Measurements from ENCODE around the gene TMEM45A. TPM values are rescaled to one million over a fixed set of nuclear protein-coding genes. Genes with fewer than 3 reads are reported as not detected.
"Not testable (repeated sequence)": the region's sequence is repeated elsewhere in the genome, so short reads cannot be mapped to it uniquely, and the experiment has no call there.

TMEM45A gene
- polyA plus RNA-seq, 3 donors = 18.1 to 41.6 (median 18.2) TPM

GRCh38 chr3:100556673-100557310, 64.4 kb downstream of the TMEM45A start:
- H3K27ac ChIP-seq (ENCODE audit: low read depth, low read length) = no peak overlapping the region
- 75 to 87% (median 79%) methylated on average over 2 of the region's 2 CpGs for WGBS, 3 donors

GRCh38 chr3:100558233-100558632, 65.8 kb downstream of the TMEM45A start:
- 95 to 99% (median 95%) methylated on average over 7 of the region's 7 CpGs for WGBS, 3 donors

GRCh38 chr3:100560426-100560825, 68.0 kb downstream of the TMEM45A start:
- H3K27ac ChIP-seq (ENCODE audit: low read depth, low read length) = no peak overlapping the region
- WGBS, 3 donors = 79 to 86% (median 82%) methylated on average over 4 of the region's 4 CpGs

More at GRCh38 chr3:100558233-100558632, 65.8 kb downstream of the TMEM45A start:
- H3K27ac ChIP-seq (ENCODE audit: low read depth, low read length) = no peak overlapping the region

DNA sequence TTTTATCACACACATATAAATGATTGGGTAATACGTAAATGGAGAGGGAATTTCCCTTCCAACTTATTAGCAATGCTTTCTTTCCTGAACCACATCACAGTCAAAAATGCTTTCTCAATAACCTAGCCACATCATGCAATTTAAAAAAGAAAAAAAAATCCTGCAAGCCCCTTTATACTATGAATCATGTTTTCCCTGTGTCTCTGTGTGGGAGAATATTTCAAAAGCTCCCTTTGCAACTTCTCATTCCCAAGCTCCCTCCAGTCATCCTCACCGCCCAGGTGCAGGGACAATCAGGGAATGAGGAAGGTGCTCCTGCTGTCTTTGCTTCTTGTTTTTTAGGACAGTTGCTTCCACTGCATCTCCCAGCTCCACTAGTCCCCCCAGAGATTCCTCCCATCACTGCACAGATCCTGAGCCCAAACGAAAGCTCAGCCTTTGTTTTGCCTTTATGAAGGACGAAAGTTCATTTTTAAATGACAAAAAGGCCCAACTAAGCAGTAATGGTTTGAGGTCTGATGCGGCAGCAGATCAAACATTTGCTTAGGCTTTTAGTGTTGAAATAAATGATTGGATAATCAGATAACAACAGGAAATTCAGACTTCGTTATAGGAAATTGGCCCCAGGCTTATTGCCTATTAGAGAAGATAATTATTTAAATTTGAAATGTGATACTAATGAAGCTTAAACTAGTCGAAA, 69.2 kb downstream of the TMEM45A start:
- H3K27ac ChIP-seq (ENCODE audit: low read depth, low read length) = no peak overlapping the region

DNA sequence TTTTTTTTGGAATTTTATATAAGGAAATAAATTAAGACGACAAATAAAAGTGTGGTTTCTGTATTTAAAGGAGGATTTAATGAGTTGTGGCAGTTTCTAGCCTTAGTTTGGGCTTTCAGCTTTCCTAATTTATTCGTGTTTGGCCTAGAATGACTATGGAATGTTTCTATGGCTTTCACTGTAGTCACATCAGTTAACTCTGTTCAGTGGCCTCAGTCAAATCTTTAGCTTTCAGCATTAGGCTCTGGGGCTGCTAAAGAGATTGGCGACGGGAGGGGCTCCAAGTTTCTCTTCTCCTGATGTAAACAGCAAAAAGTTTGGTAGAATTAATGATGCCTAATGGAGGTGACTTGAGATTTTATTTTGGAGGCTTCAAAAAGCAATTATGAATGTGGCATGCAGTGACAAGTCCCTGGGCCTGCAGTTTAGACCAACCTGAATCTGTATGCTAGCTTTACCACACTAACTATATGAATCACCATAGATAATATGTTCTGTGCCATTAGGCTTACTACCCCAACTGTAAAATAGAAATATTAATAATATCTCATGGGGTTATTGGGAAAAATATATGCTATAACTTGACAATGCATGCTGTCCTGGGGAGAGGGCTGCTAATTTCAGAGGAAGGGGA, 69.9 kb downstream of the TMEM45A start:
- no peak overlapping the region for H3K27ac ChIP-seq (ENCODE audit: low read depth, low read length)
- 88 to 93% (median 90%) methylated on average over 4 of the region's 4 CpGs for WGBS, 3 donors

More for the DNA sequence above, 69.2 kb downstream of the TMEM45A start:
- 54 to 78% (median 59%) methylated on average over 7 of the region's 7 CpGs for WGBS, 3 donors

DNA sequence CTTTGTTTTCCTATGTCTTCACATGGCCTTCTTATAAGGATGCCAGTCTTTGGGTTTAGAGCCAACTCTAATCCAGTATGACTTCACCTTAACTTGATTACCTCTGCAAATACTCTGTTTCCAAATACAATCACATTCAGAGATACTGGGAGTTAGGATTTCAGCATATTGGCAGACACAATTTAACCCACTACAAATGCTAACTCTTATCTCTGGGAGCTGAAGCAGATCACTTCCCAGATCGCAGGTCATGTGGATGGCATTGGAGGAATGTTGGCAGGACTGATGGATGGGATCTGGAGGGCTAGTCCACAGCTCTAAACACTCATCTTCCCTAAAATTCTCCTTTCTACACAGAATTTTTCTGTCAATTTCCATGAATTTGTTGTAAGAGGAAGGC, 70.8 kb downstream of the TMEM45A start:
- WGBS, 3 donors = 47 to 80% (median 58%) methylated on average over 1 of the region's 1 CpG
- H3K27ac ChIP-seq (ENCODE audit: low read depth, low read length) = no peak overlapping the region

DNA sequence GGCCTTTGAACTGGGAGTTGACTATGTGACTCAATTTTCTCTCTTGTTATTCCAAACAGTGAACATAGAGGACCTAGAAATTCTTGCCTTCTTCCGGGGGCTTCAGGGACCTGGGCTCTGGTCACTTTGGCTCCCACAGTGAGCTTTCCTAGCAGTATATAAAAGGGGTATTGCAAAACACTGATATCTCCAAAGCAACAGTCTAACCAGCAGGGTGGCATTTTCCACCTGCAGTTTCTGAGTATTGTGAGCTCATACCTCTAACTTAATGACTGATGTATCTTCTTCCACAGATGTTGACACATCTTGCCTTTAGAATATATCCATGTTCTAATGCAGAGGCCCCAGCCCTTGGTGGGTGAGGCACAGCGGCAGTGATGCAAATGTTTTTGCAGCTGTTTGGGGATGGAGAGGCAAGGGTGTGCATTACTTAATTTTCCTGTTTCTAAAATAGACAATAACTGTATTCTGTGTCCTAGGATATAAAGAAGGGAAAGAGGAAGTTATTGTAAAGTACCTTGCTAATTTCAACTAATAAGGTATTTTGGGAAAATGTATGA, 71.3 kb downstream of the TMEM45A start:
- 68 to 93% (median 74%) methylated on average over 2 of the region's 2 CpGs for WGBS, 3 donors
- no peak overlapping the region for H3K27ac ChIP-seq (ENCODE audit: low read depth, low read length)

DNA sequence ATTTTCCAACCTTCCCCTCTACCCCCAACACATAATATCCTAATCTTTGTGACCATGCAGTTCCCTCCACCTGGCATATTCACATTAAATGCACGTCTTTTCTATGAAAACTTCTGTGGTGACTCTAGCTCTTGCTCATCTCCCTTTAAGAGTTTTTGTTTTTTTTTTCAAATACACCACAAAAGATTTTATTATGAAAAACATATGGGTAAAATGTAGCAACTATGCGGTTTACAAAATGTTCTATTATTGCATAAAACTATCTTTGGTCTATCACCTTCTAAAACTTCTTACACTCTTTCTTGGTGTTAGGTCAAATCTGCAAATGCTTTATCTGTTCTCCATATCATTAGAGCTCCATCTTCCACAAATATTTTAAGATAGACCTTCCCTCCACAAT, 78.4 kb downstream of the TMEM45A start:
- WGBS, 3 donors = 84 to 93% (median 86%) methylated on average over 2 of the region's 2 CpGs

GRCh38 chr3:100574536-100574935, 82.1 kb downstream of the TMEM45A start:
- WGBS, 3 donors = 95 to 98% (median 98%) methylated on average over 3 of the region's 3 CpGs
- H3K27ac ChIP-seq (ENCODE audit: low read depth, low read length) = no peak overlapping the region

More for the DNA sequence above, 78.4 kb downstream of the TMEM45A start:
- no peak overlapping the region for H3K27ac ChIP-seq (ENCODE audit: low read depth, low read length)

GRCh38 chr3:100575704-100576103, 83.3 kb downstream of the TMEM45A start:
- WGBS, 3 donors = 91 to 97% (median 93%) methylated on average over 6 of the region's 6 CpGs
- H3K27ac ChIP-seq (ENCODE audit: low read depth, low read length) = no peak overlapping the region

DNA sequence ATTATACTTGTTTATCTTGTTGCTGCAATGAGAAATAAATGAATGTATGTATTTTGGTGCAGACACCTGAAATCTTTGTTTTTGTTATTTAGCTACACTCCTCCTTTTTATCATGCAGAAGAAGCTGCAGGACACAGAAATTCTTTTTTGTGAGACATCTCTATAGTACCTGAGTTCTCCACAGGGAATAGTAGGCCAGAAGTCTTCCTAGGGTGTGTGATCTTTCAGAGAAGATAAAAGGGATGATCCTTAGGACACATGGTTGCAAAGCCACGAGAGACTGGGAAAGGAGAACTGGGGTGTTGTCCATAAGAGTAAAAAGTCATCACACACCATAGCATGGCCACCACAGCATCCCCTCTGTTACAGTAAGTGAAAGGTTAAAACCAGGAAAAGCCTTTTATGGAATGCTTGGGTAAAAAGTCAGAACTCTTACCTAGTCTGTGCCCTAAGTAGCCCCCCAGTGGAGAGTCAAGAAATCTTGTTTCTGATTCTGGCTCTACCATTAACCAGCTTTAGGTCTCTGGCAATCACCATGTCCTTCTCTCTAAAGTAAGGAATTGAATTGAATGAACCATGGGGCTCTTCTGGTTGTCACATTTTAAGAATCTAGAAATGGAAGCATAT, 85.1 kb downstream of the TMEM45A start:
- H3K27ac ChIP-seq (ENCODE audit: low read depth, low read length) = no peak overlapping the region
- 81 to 100% (median 81%) methylated on average over 1 of the region's 1 CpG for WGBS, 3 donors

DNA sequence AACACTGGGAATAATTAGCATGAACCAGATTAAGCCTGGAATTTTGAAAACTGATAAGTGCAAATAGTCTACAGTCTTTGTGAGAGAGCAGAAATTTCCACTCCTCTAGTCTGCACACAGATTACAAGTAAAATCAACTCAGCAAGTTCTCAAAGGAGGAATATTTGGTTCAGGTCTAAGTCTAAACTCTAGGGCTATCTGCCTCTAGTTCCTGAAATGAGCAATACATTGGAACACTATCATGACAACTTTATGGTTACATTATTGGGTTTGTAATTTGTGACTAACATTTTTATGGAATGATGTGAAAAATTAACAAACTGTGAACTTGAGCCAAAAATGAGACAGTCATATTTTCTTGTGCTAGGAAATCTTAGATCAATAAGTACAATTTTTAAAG, 86.2 kb downstream of the TMEM45A start:
- no peak overlapping the region for H3K27ac ChIP-seq (ENCODE audit: low read depth, low read length)

GRCh38 chr3:100580147-100580546, 87.7 kb downstream of the TMEM45A start:
- WGBS, 3 donors = 20 to 41% (median 38%) methylated on average over 2 of the region's 2 CpGs
- no peak overlapping the region for H3K27ac ChIP-seq (ENCODE audit: low read depth, low read length)

DNA sequence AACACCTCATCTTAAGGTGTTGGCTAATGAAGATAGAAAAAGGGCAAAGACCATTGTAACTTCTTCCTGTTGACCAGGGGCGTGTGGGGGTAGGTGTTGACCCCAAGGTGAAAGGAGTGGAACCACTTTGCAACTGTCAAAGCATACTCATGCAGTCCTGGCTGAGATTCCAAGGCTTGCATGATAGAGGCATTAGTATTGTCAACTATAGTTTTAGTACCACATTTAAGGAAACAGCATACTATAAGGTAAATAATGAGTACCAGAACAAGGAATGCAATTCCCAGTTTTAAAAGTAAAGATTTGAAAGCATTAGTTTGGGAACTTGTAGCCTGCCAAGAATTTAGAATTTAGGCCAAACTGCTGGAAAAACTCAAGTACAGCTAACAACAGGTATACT, 89.2 kb downstream of the TMEM45A start:
- H3K27ac ChIP-seq (ENCODE audit: low read depth, low read length) = no peak overlapping the region
- 80 to 90% (median 87%) methylated on average over 1 of the region's 1 CpG for WGBS, 3 donors

DNA sequence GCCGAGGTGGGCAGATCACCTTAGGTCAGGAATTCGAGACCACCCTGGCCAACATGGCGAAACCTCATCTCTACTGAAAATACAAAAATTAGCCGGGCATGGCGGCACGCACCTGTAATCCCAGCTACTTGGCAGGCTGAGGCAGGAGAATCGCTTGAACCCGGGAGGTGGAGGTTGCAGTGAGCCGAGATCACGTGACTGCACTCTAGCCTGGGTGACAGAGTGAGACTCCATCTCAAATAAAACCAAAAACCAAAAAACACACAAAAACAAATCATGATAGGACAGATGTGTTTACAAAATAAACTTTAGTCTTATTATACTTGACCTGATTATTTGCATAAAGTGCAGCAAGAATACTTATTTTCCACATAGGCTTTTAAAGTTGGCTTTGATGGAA, 89.7 kb downstream of the TMEM45A start:
- 91 to 96% (median 96%) methylated on average over 10 of the region's 10 CpGs for whole genome bisulfite sequencing, 3 donors
- H3K27ac ChIP-seq (ENCODE audit: low read depth, low read length) = not testable (repeated sequence)

- WGBS, 3 donors = 94 to 99% (median 95%) methylated on average over 3 of the region's 3 CpGs
- H3K27ac ChIP-seq (ENCODE audit: low read depth, low read length) = no peak overlapping the region
These were observed 91.8 kb downstream of the TMEM45A start for GRCh38 chr3:100584101-100584660.

DNA sequence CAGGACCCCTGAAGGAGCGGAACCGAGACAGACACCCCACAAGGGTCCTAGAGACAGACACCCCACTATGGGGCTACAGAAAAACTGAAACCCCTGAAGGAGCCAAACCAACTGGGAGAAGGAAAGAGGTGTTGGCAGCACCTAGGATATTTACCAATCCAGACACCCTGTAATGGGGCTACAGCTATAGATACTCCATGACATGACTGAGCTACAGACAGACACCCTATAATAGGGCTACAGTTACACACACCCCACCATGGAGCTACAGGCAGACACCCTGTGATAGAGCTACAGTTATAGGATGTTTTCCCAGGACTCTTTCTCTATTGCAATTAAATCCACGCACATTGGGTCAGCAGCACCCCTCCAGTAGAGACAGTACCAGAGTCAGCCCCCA, 94.4 kb downstream of the TMEM45A start:
- H3K27ac ChIP-seq (ENCODE audit: low read depth, low read length) = no peak overlapping the region
- 75 to 95% (median 89%) methylated on average over 3 of the region's 3 CpGs for WGBS, 3 donors

DNA sequence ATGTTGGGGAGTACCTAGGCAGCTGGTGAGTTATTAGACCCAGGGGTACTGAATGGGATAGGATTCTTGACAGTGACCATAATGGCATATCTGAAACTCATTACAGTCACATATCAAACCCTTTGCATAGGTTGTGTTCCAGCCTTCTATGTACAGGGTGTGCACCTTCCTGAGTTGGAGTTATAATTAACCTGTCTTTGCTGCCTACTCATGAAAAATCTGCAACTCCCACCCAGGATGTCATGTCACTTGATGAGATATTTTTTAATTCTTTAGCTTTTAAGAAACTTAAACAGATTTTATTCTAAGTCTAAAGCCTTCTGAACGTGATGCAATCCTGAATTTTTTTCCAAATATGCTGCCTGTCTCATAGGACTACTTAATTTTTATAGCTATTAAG, 95.8 kb downstream of the TMEM45A start:
- no peak overlapping the region for H3K27ac ChIP-seq (ENCODE audit: low read depth, low read length)
- WGBS, 3 donors = 67 to 81% (median 69%) methylated on average over 1 of the region's 1 CpG

All from adipose tissue (tissue), 3 donors.